HepG2 (cell line): Measurements from ENCODE around the gene NAA16. TPM values are rescaled to one million over a fixed set of nuclear protein-coding genes. Genes with fewer than 3 reads are reported as not detected.
A peak's percentile ranks its signal among the peaks of the same experiment; 100 is the strongest.

Source experiments
- CCAR2 ChIP-seq: fragments of 200-400 bp; formaldehyde crosslinking; optimal IDR thresholded peaks from 2 replicates; pipeline ENCODE3; 2018; ENCODE audit warnings: low read depth, mild to moderate bottlenecking, low read length, moderate library complexity
- EEA1 ChIP-seq: sonication (generic); formaldehyde crosslinking; IDR thresholded peaks from 2 replicates; pipeline ENCODE4 v1.5.1; 2020; ENCODE audit warnings: mild to moderate bottlenecking, missing genetic modification reagents, borderline replicate concordance
- EED ChIP-seq: sonication (generic); formaldehyde crosslinking; IDR thresholded peaks from 2 replicates; pipeline ENCODE4 v1.5.0; 2020; ENCODE audit warnings: mild to moderate bottlenecking, missing genetic modification reagents
- ELF1 ChIP-seq: sonication (generic); formaldehyde crosslinking; IDR thresholded peaks from 2 replicates; pipeline ENCODE4 v1.4.0; 2020; ENCODE audit warnings: missing genetic modification reagents
- ELF3 ChIP-seq: IDR thresholded peaks from 2 replicates; pipeline ENCODE4 v1.6.1; 2016; ENCODE audit warnings: missing genetic modification reagents, missing compliant biosample characterization
- GABPA ChIP-seq, 2 experiments: IDR thresholded peaks; 2 replicates each; pipeline ENCODE4 v1.6.1; 2011 to 2016; ENCODE audit warnings: low read depth in 2 of 2, low read length in 1 of 2, missing biosample characterization in 1 of 2, missing genetic modification characterization in 1 of 2
- GATA4 ChIP-seq: sonication (generic); IDR thresholded peaks from 2 replicates; pipeline ENCODE4 v1.6.1; 2016; ENCODE audit warnings: antibody characterized with exemption, low read depth, borderline replicate concordance
- HOXD1 ChIP-seq: sonication (generic); formaldehyde crosslinking; IDR thresholded peaks from 2 replicates; pipeline ENCODE4 v1.5.0; 2020; ENCODE audit warnings: missing genetic modification reagents
- KLF16 ChIP-seq, 2 experiments: sonication (generic) in 1 of 2; formaldehyde crosslinking in 1 of 2; IDR thresholded peaks; 2 replicates each; pipeline versions ENCODE4 v1.6.1 to v1.8.0; 2016 to 2023; ENCODE audit warnings: missing genetic modification reagents in 2 of 2, missing compliant biosample characterization in 1 of 2
- RXRB ChIP-seq: IDR thresholded peaks from 2 replicates; pipeline ENCODE4 v1.6.1; 2016; ENCODE audit warnings: borderline replicate concordance, missing genetic modification reagents, missing compliant biosample characterization
- SCMH1 ChIP-seq: sonication (generic); formaldehyde crosslinking; IDR thresholded peaks from 2 replicates; pipeline ENCODE4 v1.9.0; 2021; ENCODE audit warnings: missing genetic modification reagents, mild to moderate bottlenecking, borderline replicate concordance
- SNAPC2 ChIP-seq: sonication (generic); formaldehyde crosslinking; IDR thresholded peaks from 2 replicates; pipeline ENCODE4 v1.8.1; 2022; ENCODE audit warnings: mild to moderate bottlenecking, missing genetic modification reagents
- SP4 ChIP-seq: sonication (generic); formaldehyde crosslinking; IDR thresholded peaks from 2 replicates; pipeline ENCODE4 v1.8.1; 2023; ENCODE audit warnings: mild to moderate bottlenecking, missing genetic modification reagents
- ZNF121 ChIP-seq: sonication (generic); formaldehyde crosslinking; IDR thresholded peaks from 2 replicates; pipeline ENCODE4 v1.5.0; 2020; ENCODE audit warnings: mild to moderate bottlenecking, missing genetic modification reagents
- ZNF143 ChIP-seq: sonication (generic); formaldehyde crosslinking; IDR thresholded peaks from 2 replicates; pipeline ENCODE4 v1.4.0; 2020; ENCODE audit warnings: missing genetic modification reagents
- ZNF3 ChIP-seq: IDR thresholded peaks from 2 replicates; pipeline ENCODE4 v1.7.0; 2017; ENCODE audit warnings: inconsistent platforms
- ZNF430 ChIP-seq: sonication (generic); formaldehyde crosslinking; IDR thresholded peaks from 2 replicates; pipeline ENCODE4 v1.9.0; 2021; ENCODE audit warnings: mild to moderate bottlenecking, missing genetic modification reagents
- ZNF552 ChIP-seq: sonication (generic); formaldehyde crosslinking; IDR thresholded peaks from 2 replicates; pipeline ENCODE4 v1.9.0; 2022; ENCODE audit warnings: missing genetic modification reagents, mild to moderate bottlenecking, borderline replicate concordance
- ZNF672 ChIP-seq: sonication (generic); formaldehyde crosslinking; IDR thresholded peaks from 2 replicates; pipeline ENCODE4 v1.8.1; 2022; ENCODE audit warnings: missing genetic modification reagents
- ZNF709 ChIP-seq: sonication (generic); formaldehyde crosslinking; IDR thresholded peaks from 2 replicates; pipeline ENCODE4 v1.5.0; 2020; ENCODE audit warnings: mild to moderate bottlenecking, missing genetic modification reagents
- ZNF737 ChIP-seq: sonication (generic); formaldehyde crosslinking; IDR thresholded peaks from 2 replicates; pipeline ENCODE4 v1.5.0; 2020; ENCODE audit warnings: missing genetic modification reagents, mild to moderate bottlenecking, borderline replicate concordance
- ZNF746 ChIP-seq: sonication (generic); formaldehyde crosslinking; IDR thresholded peaks from 2 replicates; pipeline ENCODE4 v1.8.0; 2022; ENCODE audit warnings: mild to moderate bottlenecking, missing genetic modification reagents
- ZNF788 ChIP-seq: sonication (generic); formaldehyde crosslinking; IDR thresholded peaks from 2 replicates; pipeline ENCODE4 v1.5.0; 2020; ENCODE audit warnings: mild to moderate bottlenecking, missing genetic modification reagents, borderline replicate concordance
- ZNF850 ChIP-seq: sonication (generic); formaldehyde crosslinking; conservative IDR thresholded peaks from 2 replicates; pipeline ENCODE4 v1.9.0; 2021; ENCODE audit warnings: mild to moderate bottlenecking, missing genetic modification reagents
- ZSCAN25 ChIP-seq: sonication (generic); formaldehyde crosslinking; IDR thresholded peaks from 2 replicates; pipeline ENCODE4 v1.8.0; 2022; ENCODE audit warnings: mild to moderate bottlenecking, missing genetic modification reagents
- polyA plus RNA-seq, 8 experiments: library from polyadenylated mRNA; depleted of rRNA in 3 of 8; stranded (reverse) in 7 of 8; unstranded in 1 of 8; fragments of >200 nt; fragmentation: Illumina TruSeq in 4 of 8; extraction: Trizol in 4 of 8; gene quantifications; 2 replicates each; pipeline versions ENCODE4 v1.2.1 to v1.2.3, GENCODE V29; 2011 to 2016; ENCODE audit warnings: low read depth in 4 of 8, missing spikeins in 1 of 8, mixed read lengths in 1 of 8; ENCODE audit not compliant: insufficient read depth in 1 of 8
- total RNA-seq, 5 experiments: library from RNA; depleted of rRNA; stranded (reverse); fragments of >200 nt; fragmentation: Illumina TruSeq; extraction: Trizol; gene quantifications; 2 replicates each; pipeline ENCODE4 v1.2.3, GENCODE V29; 2016; ENCODE audit warnings: low read depth in 1 of 5
- TF ChIP-seq, protein P1 (sequence below): sonication (generic); formaldehyde crosslinking; IDR thresholded peaks from 2 replicates; pipeline ENCODE4 v1.5.1; 2020; ENCODE audit warnings: missing genetic modification reagents, mild to moderate bottlenecking, borderline replicate concordance
- TF ChIP-seq, protein P2 (sequence below), 2 experiments: fragments of 450-650 bp in 1 of 2; sonication (generic) in 1 of 2; formaldehyde crosslinking; IDR thresholded peaks; 2 replicates each; pipeline versions ENCODE4 v1.5.0 to v1.8.0; 2020 to 2022; ENCODE audit warnings: mild to moderate bottlenecking in 1 of 2, missing genetic modification reagents in 1 of 2
- TF ChIP-seq, protein P3 (sequence below): sonication (generic); formaldehyde crosslinking; IDR thresholded peaks from 2 replicates; pipeline ENCODE4 v1.8.1; 2023; ENCODE audit warnings: mild to moderate bottlenecking, moderate library complexity, missing genetic modification reagents
- TF ChIP-seq, protein P4 (sequence below): sonication (generic); formaldehyde crosslinking; conservative IDR thresholded peaks from 2 replicates; pipeline ENCODE4 v1.4.0; 2020; ENCODE audit warnings: missing genetic modification reagents

The NAA16 gene
- total and polyA plus RNA-seq, 2 of the 13 experiments (the other 11 are each of a cell fraction or from before 2014, with no cell fraction given): 9.2 to 15.1 TPM

DNA sequence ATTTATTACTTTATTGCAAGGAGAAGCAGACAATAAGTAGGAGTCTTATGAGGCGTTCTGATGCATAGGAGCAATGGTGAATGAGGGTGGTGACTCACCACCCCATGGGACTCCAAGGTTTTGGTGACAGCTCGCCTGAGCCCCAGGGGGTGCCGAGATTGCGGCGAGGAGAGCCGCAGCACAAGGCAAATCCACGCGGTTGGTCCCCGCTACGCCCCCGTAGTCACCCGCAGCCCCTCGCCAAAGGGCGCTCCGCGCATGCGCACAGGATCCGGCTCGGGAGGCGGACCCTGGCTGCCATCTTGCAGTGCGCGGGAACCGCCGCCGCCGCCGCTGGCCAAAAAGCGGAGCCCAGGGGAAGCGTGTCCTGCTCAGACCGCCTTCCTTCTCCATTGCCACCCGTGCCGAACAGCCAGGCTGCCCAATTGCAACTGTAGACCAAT lies at the start of gene NAA16 (continued):
- no peak for TF ChIP-seq ELF1 (CRISPR knock-in tag)
- TF ChIP-seq EEA1 (CRISPR knock-in tag): no peak
- TF ChIP-seq, protein P1, sequence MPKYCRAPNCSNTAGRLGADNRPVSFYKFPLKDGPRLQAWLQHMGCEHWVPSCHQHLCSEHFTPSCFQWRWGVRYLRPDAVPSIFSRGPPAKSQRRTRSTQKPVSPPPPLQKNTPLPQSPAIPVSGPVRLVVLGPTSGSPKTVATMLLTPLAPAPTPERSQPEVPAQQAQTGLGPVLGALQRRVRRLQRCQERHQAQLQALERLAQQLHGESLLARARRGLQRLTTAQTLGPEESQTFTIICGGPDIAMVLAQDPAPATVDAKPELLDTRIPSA (CRISPR knock-in tag): no peak
- TF ChIP-seq ZNF850: no peak
- peak; percentile 78; the same call in 1 of the 2 replicates for TF ChIP-seq ZNF788 (CRISPR knock-in tag)
- TF ChIP-seq ZNF746 (CRISPR knock-in tag): no peak
- TF ChIP-seq ZNF430 (CRISPR knock-in tag): no peak
- TF ChIP-seq, protein P2, sequence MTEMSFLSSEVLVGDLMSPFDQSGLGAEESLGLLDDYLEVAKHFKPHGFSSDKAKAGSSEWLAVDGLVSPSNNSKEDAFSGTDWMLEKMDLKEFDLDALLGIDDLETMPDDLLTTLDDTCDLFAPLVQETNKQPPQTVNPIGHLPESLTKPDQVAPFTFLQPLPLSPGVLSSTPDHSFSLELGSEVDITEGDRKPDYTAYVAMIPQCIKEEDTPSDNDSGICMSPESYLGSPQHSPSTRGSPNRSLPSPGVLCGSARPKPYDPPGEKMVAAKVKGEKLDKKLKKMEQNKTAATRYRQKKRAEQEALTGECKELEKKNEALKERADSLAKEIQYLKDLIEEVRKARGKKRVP (CRISPR knock-in tag; IDR thresholded peaks at IDR 0.05): no peak
- TF ChIP-seq ZNF552: no peak
- no peak for TF ChIP-seq GABPA (IDR thresholded peaks at IDR 0.05; ENCODE audit: low read depth, low read length)
- no peak for TF ChIP-seq GABPA (CRISPR knock-in tag; IDR thresholded peaks at IDR 0.05; ENCODE audit: low read depth)
- TF ChIP-seq ZNF737: no peak
- TF ChIP-seq CCAR2: no peak
- TF ChIP-seq ZNF672 (CRISPR knock-in tag): no peak
- TF ChIP-seq GATA4: 0 out of 2 replicates have a peak, but pooled peaks have one; percentile 20
- TF ChIP-seq ZNF143: peak; percentile 41; the same call in 1 of the 2 replicates
- peak; percentile 22; the same call in 1 of the 2 replicates for TF ChIP-seq RXRB (CRISPR knock-in tag)
- TF ChIP-seq, protein P3, sequence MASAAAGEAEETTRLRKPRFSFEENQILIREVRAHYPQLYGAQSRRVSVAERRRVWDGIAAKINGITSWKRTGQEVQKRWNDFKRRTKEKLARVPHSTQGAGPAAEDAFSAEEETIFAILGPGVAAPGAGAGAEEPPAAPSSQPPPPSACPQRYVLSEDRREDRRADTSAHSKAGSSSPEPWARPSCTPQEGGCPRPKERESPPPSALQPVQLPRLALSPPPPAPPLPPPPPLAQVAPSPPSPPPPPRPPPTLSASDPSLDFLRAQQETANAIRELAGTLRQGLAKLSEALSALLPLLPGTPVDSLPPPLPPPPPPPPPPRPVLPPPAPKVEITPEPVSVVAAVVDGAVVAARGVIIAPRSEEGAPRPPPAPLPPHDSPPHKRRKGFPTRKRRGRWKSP (CRISPR knock-in tag): peak; percentile 64; the same call in 1 of the 2 replicates
- peak in 1 of 2 experiments; percentile 43; a peak in 1 of 4 replicates for TF ChIP-seq KLF16 (CRISPR knock-in tag; IDR thresholded peaks at IDR 0.05)
- TF ChIP-seq ELF3: no peak
- no peak for TF ChIP-seq SCMH1 (CRISPR knock-in tag)
- TF ChIP-seq ZNF121: no peak
- no peak for TF ChIP-seq SP4 (CRISPR knock-in tag)
- TF ChIP-seq, protein P4, sequence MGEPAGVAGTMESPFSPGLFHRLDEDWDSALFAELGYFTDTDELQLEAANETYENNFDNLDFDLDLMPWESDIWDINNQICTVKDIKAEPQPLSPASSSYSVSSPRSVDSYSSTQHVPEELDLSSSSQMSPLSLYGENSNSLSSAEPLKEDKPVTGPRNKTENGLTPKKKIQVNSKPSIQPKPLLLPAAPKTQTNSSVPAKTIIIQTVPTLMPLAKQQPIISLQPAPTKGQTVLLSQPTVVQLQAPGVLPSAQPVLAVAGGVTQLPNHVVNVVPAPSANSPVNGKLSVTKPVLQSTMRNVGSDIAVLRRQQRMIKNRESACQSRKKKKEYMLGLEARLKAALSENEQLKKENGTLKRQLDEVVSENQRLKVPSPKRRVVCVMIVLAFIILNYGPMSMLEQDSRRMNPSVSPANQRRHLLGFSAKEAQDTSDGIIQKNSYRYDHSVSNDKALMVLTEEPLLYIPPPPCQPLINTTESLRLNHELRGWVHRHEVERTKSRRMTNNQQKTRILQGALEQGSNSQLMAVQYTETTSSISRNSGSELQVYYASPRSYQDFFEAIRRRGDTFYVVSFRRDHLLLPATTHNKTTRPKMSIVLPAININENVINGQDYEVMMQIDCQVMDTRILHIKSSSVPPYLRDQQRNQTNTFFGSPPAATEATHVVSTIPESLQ: no peak
- no peak for TF ChIP-seq SNAPC2 (CRISPR knock-in tag)
- TF ChIP-seq ZSCAN25: no peak
- TF ChIP-seq EED (CRISPR knock-in tag): no peak
- TF ChIP-seq ZNF709 (CRISPR knock-in tag): no peak
- no peak for TF ChIP-seq ZNF3 (CRISPR knock-in tag)
- TF ChIP-seq HOXD1 (CRISPR knock-in tag): 0 out of 2 replicates have a peak, but pooled peaks have one; percentile 63
